Activated CD4-positive, alpha-beta memory T cell treated with anti-CD3 and anti-CD28 coated beads, Interleukin-2, amount 10 ng/mL, durations not matched to agents 7 days and 5 days (primary cell): ENCODE data around the gene RBFOX2. TPM values are rescaled to one million over a fixed set of nuclear protein-coding genes. Genes with fewer than 3 reads are reported as not detected.

Experiments used
- CTCF ChIA-PET: fragments of 350-600 bp; sonication (Branson Sonifier 250); formaldehyde crosslinking; loops from one replicate; lab custom pipeline; 2021; ENCODE audit warnings: antibody characterized with exemption, inconsistent platforms; lab: Charles Lee
- POLR2A ChIA-PET: fragments of 350-600 bp; sonication (Branson Sonifier 250); formaldehyde crosslinking; loops from one replicate; lab custom pipeline; 2021; ENCODE audit warnings: antibody characterized with exemption; lab: Charles Lee
- DNase-seq: peaks from one replicate; pipeline ENCODE4 v3.0.0-alpha.2; 2020
- H3K27ac Mint-ChIP-seq: one replicate; pipeline ENCODE4 v1.8.0; 2021; ENCODE audit warnings: mild to moderate bottlenecking, mixed read lengths
- H3K27me3 Mint-ChIP-seq: one replicate; pipeline ENCODE4 v1.8.0; 2021; ENCODE audit warnings: mixed read lengths
- H3K36me3 Mint-ChIP-seq: one replicate; pipeline ENCODE4 v1.8.0; 2021; ENCODE audit warnings: low read depth, mixed read lengths
- H3K4me1 Mint-ChIP-seq: one replicate; pipeline ENCODE4 v1.8.0; 2021; ENCODE audit warnings: mixed read lengths
- H3K4me3 Mint-ChIP-seq: one replicate; pipeline ENCODE4 v1.8.0; 2021; ENCODE audit warnings: mild to moderate bottlenecking, mixed read lengths
- H3K9me3 Mint-ChIP-seq: one replicate; pipeline ENCODE4 v1.8.0; 2021; ENCODE audit warnings: mixed read lengths
- total RNA-seq, 2 experiments: library from RNA; stranded (reverse); gene quantifications; one replicate each; pipeline ENCODE4 v1.2.3, GENCODE V29; 2021

RBFOX2 gene
- total RNA-seq, 2 experiments from 2014 or later = 0.83 to 1.4 TPM

DNA sequence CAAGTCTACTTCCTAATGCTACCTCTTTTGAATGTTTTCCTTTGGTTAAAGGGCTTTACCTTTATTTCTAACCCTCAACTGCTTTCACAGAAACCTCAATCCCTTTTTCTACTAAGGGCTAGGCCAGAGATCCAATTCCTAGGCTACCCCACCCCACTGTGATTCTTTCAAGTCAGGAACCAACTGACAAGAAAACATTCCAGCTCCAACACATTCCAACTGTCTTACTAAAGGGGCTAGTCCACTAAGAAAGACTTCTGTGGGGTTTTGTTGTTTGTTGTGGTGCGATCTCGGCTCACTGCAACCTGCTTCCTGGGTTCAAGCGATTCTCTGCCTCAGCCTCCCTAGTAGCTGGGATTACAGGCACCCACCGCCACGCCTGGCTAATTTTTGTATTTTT is 159.7 kb downstream of the RBFOX2 start:
- CTCF ChIA-PET = no interaction called here

DNA sequence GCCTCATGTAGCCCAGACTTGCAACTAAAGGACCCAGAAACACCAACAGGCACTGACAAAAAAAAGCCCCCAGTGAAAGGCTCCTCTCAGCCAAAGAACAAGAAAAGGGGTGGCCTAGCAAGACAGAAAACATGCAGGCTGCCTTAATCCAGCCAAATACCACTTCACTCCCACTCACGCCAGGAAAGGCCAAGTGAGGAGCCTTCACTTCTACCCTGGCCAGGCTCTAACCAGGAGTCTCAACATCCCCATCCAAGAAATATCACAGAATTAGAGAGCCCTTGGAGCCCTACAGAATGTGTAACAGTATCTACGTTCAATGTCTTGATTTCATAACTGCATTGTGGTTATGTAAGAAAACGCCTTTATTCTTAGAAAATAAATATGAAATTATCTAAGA is 162.0 kb downstream of the RBFOX2 start:
- no peaks in the 10 kb centered on the region for H3K4me1 Mint-ChIP-seq
- CTCF ChIA-PET = no interaction called here
- no peak overlapping the region for H3K4me3 Mint-ChIP-seq
- H3K9me3 Mint-ChIP-seq = no peaks in the 10 kb centered on the region
- DNase-seq = no peak
- POLR2A ChIA-PET = no interaction called here
- H3K27me3 Mint-ChIP-seq = peaks cover 2% of the 10 kb centered on the region
- H3K36me3 Mint-ChIP-seq = no peaks in the 10 kb centered on the region
- H3K27ac Mint-ChIP-seq = no peak overlapping the region

More for the DNA sequence above, 159.7 kb downstream of the RBFOX2 start:
- no peaks in the 10 kb centered on the region for H3K9me3 Mint-ChIP-seq
- H3K27me3 Mint-ChIP-seq = no peaks in the 10 kb centered on the region
- H3K4me1 Mint-ChIP-seq = peaks cover 4% of the 10 kb centered on the region
- POLR2A ChIA-PET = no interaction called here
- DNase-seq = no peak
- no peak overlapping the region for H3K27ac Mint-ChIP-seq
- H3K4me3 Mint-ChIP-seq = no peak overlapping the region
- H3K36me3 Mint-ChIP-seq = no peaks in the 10 kb centered on the region

DNA sequence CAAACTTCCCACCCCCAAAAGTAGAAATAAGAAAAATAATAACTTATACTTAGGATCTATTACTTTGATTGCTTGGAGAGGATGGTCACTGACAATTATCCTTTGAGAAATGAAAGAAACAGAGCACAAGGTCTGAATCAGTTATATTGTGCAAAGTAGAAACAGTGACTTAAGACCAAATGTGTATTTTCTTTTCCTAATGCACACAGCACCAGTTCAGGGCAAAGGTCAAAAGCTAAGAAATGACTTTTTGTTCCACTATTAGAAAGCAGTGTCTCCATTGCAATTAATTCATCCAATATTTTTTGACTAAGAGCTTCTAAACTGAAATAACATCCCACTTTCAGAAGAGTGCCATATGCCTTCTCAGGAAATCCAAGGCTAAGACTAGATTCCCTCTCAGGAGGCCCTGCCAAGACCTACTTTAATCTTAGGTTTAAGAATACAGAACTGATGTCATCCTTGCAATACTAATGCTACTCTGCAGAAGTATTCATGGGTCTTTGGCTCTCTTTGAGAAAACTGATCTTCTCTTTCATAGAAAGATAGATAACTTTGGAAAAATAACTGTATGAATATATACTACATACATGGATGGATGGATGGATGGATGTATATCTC is 164.0 kb downstream of the RBFOX2 start:
- Mint-ChIP-seq H3K9me3 (no peaks in the 10 kb centered on the region), H3K4me1 (no peaks in the 10 kb centered on the region), H3K27ac (no peak overlapping the region), H3K36me3 (no peaks in the 10 kb centered on the region), H3K4me3 (no peak overlapping the region), H3K27me3 (peaks cover 2% of the 10 kb centered on the region)
- POLR2A ChIA-PET = no interaction called here
- DNase-seq = no peak
- CTCF ChIA-PET = interaction anchor here (1.5 kb wide), 1 partner anchor 8 kb away, joined by 5 read pairs; no protein-coding TSS in a partner anchor

DNA sequence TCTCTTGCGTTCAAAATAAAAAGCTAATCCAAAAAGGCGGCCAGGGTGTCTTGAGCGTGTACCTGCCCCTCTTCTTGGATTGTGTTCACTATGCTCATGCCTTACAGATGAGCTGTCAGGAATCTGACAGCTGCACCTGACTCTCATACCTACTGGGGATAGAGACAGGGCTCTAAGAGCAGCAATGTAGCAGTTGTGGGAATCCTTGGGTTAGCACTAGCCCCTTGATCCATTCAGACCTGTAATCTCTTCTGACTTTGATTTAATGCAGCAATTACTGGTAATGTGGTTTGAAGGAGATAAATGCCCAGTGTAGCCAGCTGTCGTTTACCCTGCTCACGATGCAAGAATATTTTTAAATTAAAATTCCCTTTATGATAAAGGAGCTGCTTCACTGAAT is 165.2 kb downstream of the RBFOX2 start:
- POLR2A ChIA-PET = no interaction called here
- no peak overlapping the region for H3K4me3 Mint-ChIP-seq
- no peak overlapping the region for H3K27ac Mint-ChIP-seq
- CTCF ChIA-PET = interaction anchor here (1.5 kb wide), 1 partner anchor 9 kb away, joined by 5 read pairs; no protein-coding TSS in a partner anchor
- DNase-seq = no peak
- H3K4me1 Mint-ChIP-seq = no peaks in the 10 kb centered on the region
- H3K27me3 Mint-ChIP-seq = peaks cover 2% of the 10 kb centered on the region
- H3K9me3 Mint-ChIP-seq = no peaks in the 10 kb centered on the region
- H3K36me3 Mint-ChIP-seq = no peaks in the 10 kb centered on the region

DNA sequence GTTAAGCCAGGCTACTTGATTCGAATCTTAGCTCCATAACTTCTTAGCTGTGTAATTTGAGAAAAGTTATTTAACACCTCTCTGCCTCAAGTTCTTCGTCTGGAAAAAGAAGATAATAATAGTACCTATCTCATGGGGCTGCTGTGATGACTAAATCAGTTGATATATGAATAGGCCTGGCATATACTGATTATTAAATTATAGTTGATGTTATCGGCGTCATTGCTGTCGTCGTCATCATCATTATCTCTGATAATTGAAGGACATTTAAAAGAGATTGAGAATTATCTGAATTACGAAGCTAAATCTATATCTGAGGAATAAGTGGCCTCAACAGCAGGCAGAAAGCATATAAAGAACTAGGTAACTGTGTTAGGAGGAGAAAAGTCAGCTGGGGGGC is 165.9 kb downstream of the RBFOX2 start:
- Mint-ChIP-seq H3K36me3 (no peaks in the 10 kb centered on the region), H3K27ac (no peak overlapping the region), H3K4me1 (no peaks in the 10 kb centered on the region), H3K4me3 (no peak overlapping the region), H3K9me3 (no peaks in the 10 kb centered on the region), H3K27me3 (peaks cover 2% of the 10 kb centered on the region)
- no peak for DNase-seq
- ChIA-PET POLR2A (no interaction called here), CTCF (interaction anchor here (0.5 kb wide), 1 partner anchor 427 kb away, joined by 3 read pairs; no protein-coding TSS in a partner anchor)

DNA sequence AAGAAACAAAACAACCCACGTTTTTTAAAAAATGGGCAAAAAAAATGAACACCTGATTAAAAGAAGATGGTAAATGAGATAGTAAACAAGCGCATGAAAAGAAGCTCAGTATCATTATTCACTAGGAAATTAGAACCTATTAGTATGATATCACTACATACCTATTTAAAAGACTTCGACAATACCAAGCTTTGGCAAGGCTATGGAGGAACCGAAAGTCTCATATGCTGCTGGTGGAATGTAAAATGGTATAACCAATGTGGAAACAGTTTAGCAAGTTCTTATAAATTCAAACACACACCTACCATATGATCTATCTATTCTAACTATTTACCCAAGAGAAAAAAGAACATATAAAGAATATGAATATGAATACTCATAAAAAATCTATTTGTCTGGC is 167.2 kb downstream of the RBFOX2 start:
- Mint-ChIP-seq H3K4me1 (no peaks in the 10 kb centered on the region), H3K4me3 (no peak overlapping the region), H3K27me3 (peaks cover 2% of the 10 kb centered on the region), H3K9me3 (no peaks in the 10 kb centered on the region), H3K27ac (no peak overlapping the region), H3K36me3 (no peaks in the 10 kb centered on the region)
- no peak for DNase-seq
- CTCF ChIA-PET = no interaction called here
- POLR2A ChIA-PET = no interaction called here

DNA sequence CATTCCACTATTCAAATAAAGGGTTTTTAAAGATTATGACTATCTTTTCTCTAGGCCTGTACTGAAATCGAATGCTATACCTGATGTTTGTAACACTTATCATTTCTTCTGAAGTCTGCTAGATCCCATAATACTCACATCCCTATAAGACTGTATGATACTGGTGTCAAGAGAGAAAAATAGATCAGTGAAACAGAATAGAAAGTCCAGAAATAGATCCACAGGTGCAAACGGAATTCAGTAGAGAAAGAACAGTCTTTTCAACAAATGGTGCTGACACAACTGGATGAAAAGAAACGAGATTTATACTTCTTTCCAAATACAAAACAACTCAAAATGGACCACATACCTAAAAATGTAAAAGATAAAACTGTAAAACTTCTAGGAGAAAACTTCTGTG is 167.8 kb downstream of the RBFOX2 start:
- Mint-ChIP-seq H3K4me1 (no peaks in the 10 kb centered on the region), H3K36me3 (no peaks in the 10 kb centered on the region), H3K9me3 (no peaks in the 10 kb centered on the region), H3K27ac (no peak overlapping the region), H3K27me3 (peaks cover 2% of the 10 kb centered on the region), H3K4me3 (no peak overlapping the region)
- ChIA-PET POLR2A (no interaction called here), CTCF (no interaction called here)
- no peak for DNase-seq

DNA sequence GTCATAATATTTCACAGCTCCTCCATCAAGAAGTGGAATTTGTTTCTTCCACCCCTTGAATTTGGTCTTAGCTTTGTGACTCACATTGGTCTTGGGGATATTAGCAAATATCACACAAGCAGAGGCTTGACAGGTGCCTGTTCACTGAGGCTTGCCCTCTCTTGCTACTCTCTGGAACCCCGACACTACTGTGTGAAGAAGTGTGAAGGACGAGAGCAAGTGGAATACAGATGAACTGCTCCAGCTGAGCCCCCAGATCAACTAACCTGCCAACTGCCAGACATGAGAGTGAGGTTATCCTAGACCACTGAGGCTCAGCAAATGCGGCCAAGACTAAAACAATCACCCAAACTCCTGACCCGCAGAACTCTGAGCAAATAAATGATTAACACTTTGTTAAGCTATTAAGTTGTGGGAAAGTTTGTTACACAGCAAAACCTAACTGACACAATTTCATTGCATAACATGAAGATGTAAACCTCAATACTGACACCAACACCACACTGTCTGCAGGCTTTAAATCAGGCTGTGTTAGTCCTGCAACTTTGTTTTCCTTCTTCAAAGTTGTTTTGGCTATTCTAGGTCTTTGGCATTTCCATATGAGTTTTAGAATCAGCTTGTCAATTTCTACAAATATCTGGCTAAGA is 168.4 kb downstream of the RBFOX2 start:
- ChIA-PET POLR2A (no interaction called here), CTCF (no interaction called here)
- Mint-ChIP-seq H3K27me3 (peaks cover 2% of the 10 kb centered on the region), H3K9me3 (no peaks in the 10 kb centered on the region), H3K36me3 (no peaks in the 10 kb centered on the region), H3K27ac (no peak overlapping the region), H3K4me1 (no peaks in the 10 kb centered on the region), H3K4me3 (no peak overlapping the region)
- no peak for DNase-seq

DNA sequence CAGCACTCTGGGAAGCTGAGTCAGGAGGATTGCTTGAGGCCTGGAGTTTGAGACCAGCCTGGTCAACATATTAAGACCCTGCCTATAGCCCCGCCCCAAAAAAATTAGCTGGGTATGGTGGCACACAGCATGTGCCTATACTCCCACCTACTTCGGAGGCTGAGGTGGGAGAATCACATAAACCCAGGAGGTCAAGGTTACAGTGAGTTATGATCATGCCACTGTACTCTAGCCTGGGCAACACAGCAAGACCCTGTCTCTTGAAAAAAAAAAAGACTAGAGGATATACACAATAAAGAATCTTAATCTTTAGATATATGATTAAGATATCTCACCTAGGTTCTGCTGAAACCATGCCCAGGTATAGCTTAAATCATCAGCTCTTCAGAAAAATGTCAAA is 174.3 kb downstream of the RBFOX2 start:
- H3K27ac Mint-ChIP-seq = no peak overlapping the region
- DNase-seq = no peak
- H3K4me1 Mint-ChIP-seq = no peaks in the 10 kb centered on the region
- no peak overlapping the region for H3K4me3 Mint-ChIP-seq
- H3K27me3 Mint-ChIP-seq = no peaks in the 10 kb centered on the region
- H3K36me3 Mint-ChIP-seq = no peaks in the 10 kb centered on the region
- H3K9me3 Mint-ChIP-seq = no peaks in the 10 kb centered on the region
- ChIA-PET CTCF (no interaction called here), POLR2A (no interaction called here)

DNA sequence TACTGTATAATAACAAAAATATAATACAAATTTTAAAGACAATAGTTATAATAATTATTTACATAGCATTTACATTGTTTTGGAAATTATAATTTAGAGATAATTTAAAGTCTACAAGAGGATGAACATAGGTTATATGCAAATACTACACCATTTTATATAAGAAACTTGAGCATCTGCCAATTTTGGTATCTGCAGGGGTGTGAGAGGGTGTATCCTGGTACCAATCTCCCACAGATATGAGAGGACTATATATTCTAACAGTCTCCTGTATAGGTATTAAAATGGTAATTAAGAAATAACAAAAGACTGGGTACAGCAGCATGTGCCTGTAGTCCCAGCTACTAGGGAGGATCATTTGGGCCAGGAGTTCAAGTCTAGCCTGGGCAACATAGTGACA is 176.5 kb downstream of the RBFOX2 start:
- ChIA-PET POLR2A (no interaction called here), CTCF (no interaction called here)
- Mint-ChIP-seq H3K27ac (no peak overlapping the region), H3K4me1 (no peaks in the 10 kb centered on the region), H3K4me3 (no peak overlapping the region), H3K36me3 (no peaks in the 10 kb centered on the region), H3K9me3 (no peaks in the 10 kb centered on the region), H3K27me3 (no peaks in the 10 kb centered on the region)
- no peak for DNase-seq

DNA sequence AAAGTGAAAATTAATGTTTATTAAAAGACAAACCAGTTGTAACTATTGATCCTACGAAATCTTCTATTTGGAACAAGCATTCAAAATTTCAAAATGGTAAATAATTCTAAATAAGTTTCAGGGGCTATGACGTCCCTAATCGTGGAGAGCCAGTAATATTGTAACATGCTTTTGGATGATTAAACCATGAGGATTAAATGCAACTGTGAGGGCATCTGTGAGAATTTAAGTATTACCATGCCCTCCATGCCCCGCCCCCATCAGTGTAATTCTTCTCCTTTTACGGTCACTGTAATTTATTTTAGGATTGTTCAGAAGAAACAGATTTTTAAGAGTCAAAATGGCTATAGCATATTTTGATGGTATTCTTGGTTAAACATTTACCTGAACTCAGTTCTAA is 177.8 kb downstream of the RBFOX2 start:
- Mint-ChIP-seq H3K27ac (no peak overlapping the region), H3K4me1 (no peaks in the 10 kb centered on the region), H3K27me3 (peaks cover 2% of the 10 kb centered on the region), H3K4me3 (no peak overlapping the region), H3K9me3 (no peaks in the 10 kb centered on the region), H3K36me3 (no peaks in the 10 kb centered on the region)
- DNase-seq = no peak
- ChIA-PET CTCF (no interaction called here), POLR2A (no interaction called here)

DNA sequence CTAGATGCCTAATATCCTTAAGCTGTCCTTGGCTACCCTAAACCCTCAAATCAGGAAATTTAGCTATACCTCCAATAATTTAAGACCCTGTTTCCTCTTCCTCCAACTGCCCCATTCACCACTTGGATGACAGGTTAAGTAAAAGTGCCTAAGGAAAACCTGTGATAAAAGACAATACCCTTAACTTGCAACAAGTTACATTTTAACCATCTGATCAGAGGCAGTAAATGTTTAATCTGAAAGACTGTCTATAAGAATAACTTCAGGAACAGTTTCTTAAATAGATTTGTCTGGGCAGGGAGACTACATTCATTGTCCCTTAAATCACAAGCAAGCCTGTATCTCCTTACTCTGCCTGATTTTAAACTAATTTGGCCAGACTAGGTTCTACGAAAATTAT is 181.8 kb downstream of the RBFOX2 start:
- no peak for DNase-seq
- POLR2A ChIA-PET = no interaction called here
- Mint-ChIP-seq H3K27me3 (peaks cover 5% of the 10 kb centered on the region), H3K36me3 (no peaks in the 10 kb centered on the region), H3K27ac (no peak overlapping the region), H3K4me1 (no peaks in the 10 kb centered on the region), H3K4me3 (no peak overlapping the region), H3K9me3 (no peaks in the 10 kb centered on the region)
- CTCF ChIA-PET = interaction anchor here (1.6 kb wide), 1 partner anchor 219 kb away, joined by 4 read pairs; no protein-coding TSS in a partner anchor

DNA sequence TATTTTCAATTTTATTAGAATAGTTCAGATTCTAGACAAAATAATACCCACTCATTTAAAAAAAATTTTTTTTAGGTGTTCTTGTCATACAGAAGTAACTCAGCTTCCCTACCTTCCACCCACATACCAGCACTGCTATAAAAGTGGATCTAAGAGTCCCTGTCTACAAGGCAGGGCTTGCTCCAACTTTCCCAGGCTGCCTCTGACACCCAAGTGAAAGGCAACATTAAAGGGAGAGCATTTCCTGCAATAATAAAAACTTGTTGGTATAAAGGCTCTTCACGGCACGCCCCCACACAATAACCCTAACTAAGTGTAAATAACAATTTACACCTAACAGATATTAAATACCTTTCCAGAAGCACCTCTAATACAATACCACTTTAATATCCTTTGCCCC is 183.7 kb downstream of the RBFOX2 start:
- Mint-ChIP-seq H3K4me3 (no peak overlapping the region), H3K36me3 (no peaks in the 10 kb centered on the region), H3K27me3 (peaks cover 8% of the 10 kb centered on the region), H3K9me3 (no peaks in the 10 kb centered on the region), H3K27ac (no peak overlapping the region), H3K4me1 (no peaks in the 10 kb centered on the region)
- ChIA-PET POLR2A (no interaction called here), CTCF (no interaction called here)
- no peak for DNase-seq

DNA sequence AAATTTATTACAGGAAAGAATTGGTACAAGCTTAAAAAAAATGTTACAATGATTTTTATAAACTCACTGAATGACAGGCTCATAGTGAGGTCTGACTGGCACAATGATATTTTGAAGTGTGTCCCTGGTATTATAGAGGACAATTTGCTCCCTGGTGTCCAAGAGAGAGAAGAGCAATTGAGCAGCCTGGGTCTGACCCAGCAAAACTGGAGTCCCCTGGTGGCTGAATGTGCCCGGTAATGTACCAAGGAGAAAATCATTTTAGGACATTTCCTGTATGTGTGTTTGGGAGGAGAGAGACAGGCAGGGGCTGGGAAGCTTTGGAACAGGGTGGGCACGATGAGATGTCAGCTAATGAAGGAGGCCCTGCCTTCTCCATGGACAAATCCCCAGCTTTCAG is 185.7 kb downstream of the RBFOX2 start:
- no peak for DNase-seq
- ChIA-PET CTCF (no interaction called here), POLR2A (no interaction called here)
- Mint-ChIP-seq H3K27me3 (peaks cover 16% of the 10 kb centered on the region), H3K9me3 (no peaks in the 10 kb centered on the region), H3K27ac (no peak overlapping the region), H3K4me3 (no peak overlapping the region), H3K4me1 (no peaks in the 10 kb centered on the region), H3K36me3 (no peaks in the 10 kb centered on the region)
